ACC112 (cell line): ENCODE measurements around the gene BST1.
A peak's percentile ranks its signal among the peaks of the same experiment; 100 is the strongest.

Source experiments
- H2AFZ ChIP-seq: fragments of 200-600 bp; sonication (generic); one replicate; pipeline ENCODE4 v1.6.0; 2017; ENCODE audit warnings: antibody characterized with exemption, low read length; ENCODE audit not compliant: unreplicated experiment
- H3K27ac ChIP-seq: fragments of 200-600 bp; sonication (generic); 2 replicates; pipeline ENCODE4 v1.5.1; 2014; ENCODE audit warnings: low read depth, mild to moderate bottlenecking, antibody characterized with exemption, low read length, moderate library complexity
- H3K27me3 ChIP-seq: fragments of 200-600 bp; sonication (generic); 2 replicates; pipeline ENCODE4 v1.6.1; 2014; ENCODE audit warnings: mild to moderate bottlenecking, antibody characterized with exemption, low read length, moderate library complexity, mixed read lengths; ENCODE audit not compliant: insufficient read depth
- H3K36me3 ChIP-seq: fragments of 200-600 bp; sonication (generic); 2 replicates; pipeline ENCODE4 v1.6.1; 2016; ENCODE audit warnings: mild to moderate bottlenecking, antibody characterized with exemption, low read length, moderate library complexity, mixed read lengths; ENCODE audit not compliant: insufficient read depth
- H3K4me1 ChIP-seq: fragments of 200-600 bp; sonication (generic); one replicate; pipeline ENCODE4 v1.6.1; 2016; ENCODE audit warnings: low read length, mixed read lengths; ENCODE audit not compliant: insufficient read depth, unreplicated experiment, control insufficient read depth
- H3K4me3 ChIP-seq: fragments of 200-600 bp; sonication (generic); 2 replicates; pipeline ENCODE4 v1.5.1; 2014; ENCODE audit warnings: mild to moderate bottlenecking, low read depth, low read length
- H3K79me2 ChIP-seq: fragments of 200-600 bp; sonication (generic); one replicate; pipeline ENCODE4 v1.6.0; 2016; ENCODE audit warnings: low read length; ENCODE audit not compliant: control insufficient read depth, unreplicated experiment, insufficient read depth

The BST1 gene

DNA sequence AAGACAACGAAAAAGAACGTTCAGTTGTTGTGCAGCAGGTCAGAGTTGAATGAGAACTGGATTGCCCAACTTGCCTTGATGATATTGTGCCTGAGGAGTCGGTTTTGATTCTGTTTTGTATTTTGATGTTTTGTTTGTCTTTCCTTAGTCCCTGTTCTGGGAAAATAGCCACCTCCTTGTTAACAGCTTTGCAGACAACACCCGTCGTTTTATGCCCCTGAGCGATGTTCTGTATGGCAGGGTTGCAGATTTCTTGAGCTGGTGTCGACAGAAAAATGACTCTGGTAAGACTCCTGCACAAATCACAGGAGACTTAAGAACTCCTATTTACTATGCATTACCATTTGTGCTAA lies 4.5 kb downstream of the BST1 start:
- H3K27ac ChIP-seq: no peak overlapping the region
- H3K27me3 ChIP-seq: no peaks in the 10 kb centered on the region
- H3K4me3 ChIP-seq: no peak overlapping the region
- H3K36me3 ChIP-seq: no peaks in the 10 kb centered on the region
- no peak overlapping the region for H2AFZ ChIP-seq
- H3K4me1 ChIP-seq: no peaks in the 10 kb centered on the region
- no peaks in the 10 kb centered on the region for H3K79me2 ChIP-seq

DNA sequence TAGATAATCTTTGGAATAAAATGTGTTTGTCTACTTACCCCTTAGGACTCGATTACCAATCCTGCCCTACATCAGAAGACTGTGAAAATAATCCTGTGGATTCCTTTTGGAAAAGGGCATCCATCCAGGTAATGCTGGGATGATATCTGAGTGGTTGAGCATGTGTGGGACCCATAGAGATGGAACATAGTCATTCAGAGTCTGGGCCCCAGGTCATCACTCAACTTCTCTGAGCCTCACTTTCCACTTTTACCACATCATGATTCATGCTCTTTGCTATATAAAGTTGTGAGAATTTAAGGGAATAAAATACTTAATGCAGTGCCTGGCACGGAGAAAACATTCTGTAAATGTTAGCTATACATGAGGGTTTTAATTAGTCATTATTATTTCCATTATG lies 8.9 kb downstream of the BST1 start:
- H3K36me3 ChIP-seq: no peaks in the 10 kb centered on the region
- H3K4me3 ChIP-seq: no peak overlapping the region
- H3K79me2 ChIP-seq: no peaks in the 10 kb centered on the region
- no peak overlapping the region for H2AFZ ChIP-seq
- H3K27me3 ChIP-seq: no peaks in the 10 kb centered on the region
- H3K27ac ChIP-seq: no peak overlapping the region
- peaks cover 18% of the 10 kb centered on the region for H3K4me1 ChIP-seq

DNA sequence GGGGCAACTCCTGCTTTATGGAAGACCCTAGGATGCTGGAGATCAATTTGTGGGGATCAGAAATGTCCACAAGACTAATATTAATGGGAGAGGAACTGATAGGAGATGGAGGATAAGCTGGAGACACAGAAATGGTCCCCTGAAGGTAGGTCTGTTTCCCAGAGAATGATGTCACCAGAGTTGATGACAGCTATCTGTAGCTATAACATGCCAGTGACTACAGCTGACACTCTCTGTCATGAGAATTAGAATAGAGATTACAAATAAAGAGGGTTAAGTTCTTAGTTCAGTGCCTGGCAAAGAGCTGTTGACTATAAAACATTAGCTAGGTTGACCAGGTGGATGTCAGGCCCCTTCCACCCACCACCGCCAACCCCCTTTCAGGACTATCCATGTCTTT lies 9.3 kb downstream of the BST1 start:
- no peaks in the 10 kb centered on the region for H3K36me3 ChIP-seq
- no peak overlapping the region for H3K4me3 ChIP-seq
- no peaks in the 10 kb centered on the region for H3K27me3 ChIP-seq
- H2AFZ ChIP-seq: no peak overlapping the region
- H3K79me2 ChIP-seq: no peaks in the 10 kb centered on the region
- H3K27ac ChIP-seq: no peak overlapping the region
- H3K4me1 ChIP-seq: peaks cover 23% of the 10 kb centered on the region

DNA sequence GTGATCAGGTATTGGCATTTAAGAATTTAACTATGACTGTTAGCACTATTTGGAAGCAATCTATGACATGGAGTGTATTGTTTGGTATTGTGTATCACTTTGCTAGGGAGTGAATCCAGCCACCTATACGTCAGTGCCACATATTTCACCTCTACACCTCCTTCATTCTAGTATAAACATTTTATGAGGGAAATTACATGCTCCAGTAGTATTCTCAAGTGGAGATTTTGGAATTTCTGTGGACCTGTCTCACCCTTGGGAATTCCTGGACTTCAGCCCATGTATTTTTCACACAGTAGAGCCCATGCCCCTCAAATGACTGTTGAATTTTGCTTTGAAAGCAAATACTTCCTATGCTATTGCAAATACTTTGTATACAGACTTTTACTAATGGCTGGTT lies 11.3 kb downstream of the BST1 start:
- no peak overlapping the region for H3K27ac ChIP-seq
- H3K36me3 ChIP-seq: no peaks in the 10 kb centered on the region
- no peaks in the 10 kb centered on the region for H3K79me2 ChIP-seq
- H3K27me3 ChIP-seq: no peaks in the 10 kb centered on the region
- peaks cover 29% of the 10 kb centered on the region for H3K4me1 ChIP-seq
- H2AFZ ChIP-seq: no peak overlapping the region
- no peak overlapping the region for H3K4me3 ChIP-seq

DNA sequence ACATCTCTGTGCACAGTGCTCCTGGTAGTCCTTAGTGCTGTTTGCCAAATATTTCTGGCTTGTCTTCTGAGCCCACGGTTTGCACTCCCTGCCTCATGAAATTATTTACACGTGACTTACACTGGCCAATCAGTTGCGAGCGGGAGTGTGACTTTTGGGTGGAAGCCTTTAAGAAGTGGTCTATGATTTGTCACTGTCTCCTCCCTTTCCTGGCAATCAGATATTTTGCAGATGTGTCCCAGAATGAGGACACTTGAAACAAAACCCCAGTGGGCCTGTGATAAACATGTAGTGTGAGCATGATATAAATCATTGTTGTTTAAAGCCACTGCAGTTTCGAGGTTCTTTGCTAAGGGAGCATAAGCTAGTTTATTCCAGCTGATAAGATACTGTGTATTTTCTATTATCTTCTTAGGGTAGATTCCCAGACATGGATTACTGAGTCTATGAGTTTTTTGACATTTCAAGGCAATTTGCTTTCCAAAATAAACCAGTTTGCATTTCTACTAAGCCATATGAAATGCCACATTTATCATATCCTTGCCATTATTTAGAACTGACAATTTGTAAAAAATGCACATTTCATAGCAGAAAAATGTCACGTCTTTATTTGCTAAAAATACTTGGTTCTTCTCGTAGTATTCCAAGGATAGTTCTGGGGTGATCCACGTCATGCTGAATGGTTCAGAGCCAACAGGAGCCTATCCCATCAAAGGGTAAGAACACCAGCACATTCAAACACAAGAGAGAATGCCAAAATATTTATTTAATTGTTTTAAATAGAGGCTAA lies 12.0 kb downstream of the BST1 start:
- H2AFZ ChIP-seq: no peak overlapping the region
- peaks cover 29% of the 10 kb centered on the region for H3K4me1 ChIP-seq
- no peaks in the 10 kb centered on the region for H3K79me2 ChIP-seq

DNA sequence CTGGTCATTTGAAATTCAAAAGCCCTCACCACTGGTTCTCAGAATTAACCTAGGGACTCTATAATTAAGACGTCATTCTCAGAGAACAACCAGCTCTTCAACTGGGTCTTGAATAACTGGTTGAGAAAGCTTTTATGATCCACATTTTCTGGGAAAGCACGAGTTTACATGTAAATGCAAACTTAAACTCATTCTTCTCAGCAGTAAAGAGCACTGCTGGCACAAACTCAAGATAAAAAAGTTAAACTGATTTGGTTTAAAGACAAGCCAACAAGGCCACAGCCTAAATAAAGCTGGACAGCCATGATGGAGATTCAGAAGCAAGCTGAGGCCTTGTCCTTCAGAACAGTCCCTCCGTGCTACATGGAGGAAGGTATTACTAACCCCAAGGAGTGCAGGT lies 13.2 kb downstream of the BST1 start:
- Histone ChIP-seq H3K4me3 (no peak overlapping the region), H2AFZ (no peak overlapping the region), H3K36me3 (no peaks in the 10 kb centered on the region), H3K79me2 (no peaks in the 10 kb centered on the region), H3K4me1 (peaks cover 29% of the 10 kb centered on the region), H3K27ac (no peak overlapping the region), H3K27me3 (no peaks in the 10 kb centered on the region)

More for the DNA sequence above, 12.0 kb downstream of the BST1 start:
- Histone ChIP-seq H3K27me3 (no peaks in the 10 kb centered on the region), H3K4me3 (no peak overlapping the region), H3K27ac (no peak overlapping the region), H3K36me3 (no peaks in the 10 kb centered on the region)

DNA sequence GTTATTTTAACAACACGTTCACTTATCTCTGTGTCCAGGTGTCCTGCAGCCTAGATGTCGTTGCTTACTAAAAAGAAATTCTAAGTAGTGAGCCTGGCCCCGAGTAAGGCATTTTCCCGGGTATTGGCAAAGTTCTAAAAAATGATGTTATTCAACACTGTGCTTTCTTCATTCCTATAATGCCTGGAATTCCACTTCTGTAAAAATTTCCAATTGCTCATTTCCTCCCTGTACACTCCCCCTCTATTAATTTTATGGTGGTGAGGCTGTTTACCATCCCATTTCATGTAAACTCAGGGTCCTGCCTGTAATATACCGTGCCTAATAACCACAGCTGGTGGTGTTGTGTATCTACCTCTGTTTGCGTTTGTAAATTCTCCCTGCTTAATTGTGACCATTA lies 14.2 kb downstream of the BST1 start:
- Histone ChIP-seq H3K27ac (peak overlapping the region; percentile 44), H2AFZ (no peak overlapping the region)

DNA sequence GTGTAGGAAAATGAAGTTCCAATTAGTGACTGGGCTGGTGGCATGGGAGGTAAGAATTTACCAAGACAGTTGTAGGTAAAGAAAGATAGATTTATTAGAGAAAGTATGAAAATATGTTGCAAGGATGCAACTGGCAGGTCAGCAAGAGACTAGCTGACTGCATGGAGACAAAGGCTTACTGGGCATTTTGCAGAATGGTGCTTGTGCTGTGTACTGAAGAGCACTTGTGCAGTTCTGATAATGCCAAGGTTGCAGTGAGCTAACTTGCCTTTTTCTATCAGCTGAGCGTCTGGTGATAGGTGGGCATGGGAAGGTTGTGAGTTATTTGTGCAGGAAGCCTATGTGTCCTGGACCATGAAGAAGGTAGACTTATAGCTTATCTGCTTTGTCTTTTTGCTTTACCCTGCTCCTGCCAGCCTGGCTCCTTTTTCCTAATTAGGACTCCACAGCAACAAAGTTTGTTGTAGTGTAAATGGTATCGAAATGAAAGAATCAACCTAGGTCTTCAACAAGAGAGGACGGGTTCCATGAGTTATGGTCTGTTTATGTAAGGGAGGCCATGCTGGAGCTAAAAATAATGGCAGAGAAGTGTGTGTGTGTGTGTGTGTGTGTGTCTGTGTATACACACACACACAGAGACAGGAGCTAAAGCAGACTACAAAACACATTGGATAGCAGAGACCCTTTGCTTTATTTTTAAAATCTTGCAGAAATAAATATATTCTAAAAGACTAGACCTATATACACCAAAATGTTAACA lies 15.0 kb downstream of the BST1 start:
- H3K4me1 ChIP-seq: peaks cover 29% of the 10 kb centered on the region
- no peak overlapping the region for H3K4me3 ChIP-seq
- no peak overlapping the region for H2AFZ ChIP-seq
- H3K27me3 ChIP-seq: no peaks in the 10 kb centered on the region
- no peaks in the 10 kb centered on the region for H3K36me3 ChIP-seq
- H3K79me2 ChIP-seq: no peaks in the 10 kb centered on the region
- H3K27ac ChIP-seq: peak overlapping the region; percentile 44

More for the DNA sequence above, 14.2 kb downstream of the BST1 start:
- Histone ChIP-seq H3K79me2 (no peaks in the 10 kb centered on the region), H3K36me3 (no peaks in the 10 kb centered on the region), H3K4me1 (peaks cover 29% of the 10 kb centered on the region), H3K4me3 (peak overlapping the region; percentile 14; the same call in 1 of the 2 replicates), H3K27me3 (no peaks in the 10 kb centered on the region)

DNA sequence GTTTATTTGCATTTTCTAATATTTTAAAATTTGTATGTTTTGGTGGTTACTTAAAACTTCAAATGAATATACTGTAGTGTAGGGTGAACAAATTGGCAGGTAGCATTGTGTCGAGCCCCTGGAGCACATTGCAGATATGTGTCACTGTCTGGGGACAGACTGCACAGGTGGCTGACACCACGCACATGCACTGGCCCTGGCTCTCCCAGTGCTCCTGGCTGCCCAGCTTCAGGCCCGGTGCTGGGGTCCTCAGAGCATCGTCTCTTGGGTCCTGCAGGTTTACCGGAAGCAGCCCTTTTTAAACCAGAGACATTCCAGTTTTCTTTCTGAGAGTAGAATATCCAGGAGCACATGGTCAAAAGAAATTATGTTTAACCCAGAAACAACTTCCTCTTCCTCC lies 15.6 kb downstream of the BST1 start:
- H2AFZ ChIP-seq: no peak overlapping the region
- no peaks in the 10 kb centered on the region for H3K36me3 ChIP-seq
- no peak overlapping the region for H3K4me3 ChIP-seq
- no peaks in the 10 kb centered on the region for H3K79me2 ChIP-seq
- H3K4me1 ChIP-seq: peaks cover 29% of the 10 kb centered on the region
- H3K27me3 ChIP-seq: no peaks in the 10 kb centered on the region
- no peak overlapping the region for H3K27ac ChIP-seq

DNA sequence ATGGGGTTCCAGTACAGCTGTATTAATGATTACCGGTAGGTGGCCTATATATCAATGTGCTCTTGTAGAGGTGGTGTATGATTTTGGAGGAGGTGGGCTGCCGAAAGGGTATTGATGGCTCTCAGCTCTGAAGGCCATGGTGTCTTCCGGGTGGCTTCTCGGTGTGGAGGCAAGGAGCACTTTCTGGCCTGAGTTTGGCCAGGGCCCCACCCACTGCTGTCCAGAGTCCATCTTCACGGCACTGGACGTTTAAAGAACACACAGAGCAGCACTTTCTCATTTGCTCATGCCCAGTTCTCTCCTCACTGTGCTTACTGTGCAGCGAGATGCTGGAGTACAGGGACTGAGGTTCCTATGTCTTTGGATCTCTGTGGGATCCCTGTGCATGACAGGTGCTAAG lies 16.1 kb downstream of the BST1 start:
- H3K4me1 ChIP-seq: peaks cover 33% of the 10 kb centered on the region
- H3K36me3 ChIP-seq: no peaks in the 10 kb centered on the region
- H2AFZ ChIP-seq: no peak overlapping the region
- no peak overlapping the region for H3K27ac ChIP-seq
- no peaks in the 10 kb centered on the region for H3K27me3 ChIP-seq
- H3K79me2 ChIP-seq: no peaks in the 10 kb centered on the region
- H3K4me3 ChIP-seq: no peak overlapping the region

DNA sequence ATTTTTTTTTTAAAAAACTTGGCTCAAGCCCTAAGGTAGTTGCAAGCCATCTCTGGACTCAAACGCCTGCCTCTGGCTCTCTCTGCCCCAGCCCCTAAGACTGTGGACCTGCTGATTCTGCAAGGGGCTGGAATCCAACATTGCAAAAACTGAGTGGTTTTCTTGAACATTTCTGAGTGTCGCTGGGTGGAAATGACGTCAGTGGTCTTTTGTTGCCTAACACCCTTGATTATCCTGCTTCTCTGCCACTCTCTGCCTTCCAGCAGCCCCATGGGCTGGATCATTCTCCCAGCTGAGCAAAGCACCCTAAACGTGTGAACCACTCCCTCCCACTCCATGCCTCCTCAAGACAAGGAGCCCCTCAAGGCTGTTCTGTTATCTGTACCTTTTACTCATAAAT lies 16.6 kb downstream of the BST1 start:
- Histone ChIP-seq H3K4me3 (no peak overlapping the region), H3K79me2 (no peaks in the 10 kb centered on the region), H3K36me3 (no peaks in the 10 kb centered on the region)

More for the DNA sequence above, 16.6 kb downstream of the BST1 start:
- no peak overlapping the region for H3K27ac ChIP-seq
- peaks cover 32% of the 10 kb centered on the region for H3K4me1 ChIP-seq
- H2AFZ ChIP-seq: no peak overlapping the region
- no peaks in the 10 kb centered on the region for H3K27me3 ChIP-seq
